ENCODE measurements around the gene RPF1.
"Not testable (repeated sequence)": the region's sequence is repeated elsewhere in the genome, so short reads cannot be mapped to it uniquely, and the experiment has no call there.

Gene RPF1

DNA sequence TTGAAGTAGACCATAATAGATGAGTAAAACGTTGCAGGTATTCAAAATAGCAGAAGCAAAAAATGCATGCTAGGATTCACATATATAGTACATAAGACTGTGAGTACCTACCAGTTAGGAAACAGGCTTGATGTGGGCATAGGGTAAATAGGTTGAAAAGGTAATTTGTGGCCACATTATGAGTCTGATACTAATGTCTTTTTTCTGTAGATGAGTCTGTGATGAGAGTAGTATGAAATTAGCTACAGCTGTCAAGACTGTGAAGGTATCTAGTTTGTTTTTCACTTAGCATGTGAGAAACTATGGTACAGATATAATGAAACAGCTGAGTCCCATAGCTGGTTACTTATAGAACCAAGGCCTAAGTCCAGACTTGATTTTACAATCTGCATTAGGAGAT, 14.7 kb downstream of the RPF1 start:
- DNase-seq, result no peak

DNA sequence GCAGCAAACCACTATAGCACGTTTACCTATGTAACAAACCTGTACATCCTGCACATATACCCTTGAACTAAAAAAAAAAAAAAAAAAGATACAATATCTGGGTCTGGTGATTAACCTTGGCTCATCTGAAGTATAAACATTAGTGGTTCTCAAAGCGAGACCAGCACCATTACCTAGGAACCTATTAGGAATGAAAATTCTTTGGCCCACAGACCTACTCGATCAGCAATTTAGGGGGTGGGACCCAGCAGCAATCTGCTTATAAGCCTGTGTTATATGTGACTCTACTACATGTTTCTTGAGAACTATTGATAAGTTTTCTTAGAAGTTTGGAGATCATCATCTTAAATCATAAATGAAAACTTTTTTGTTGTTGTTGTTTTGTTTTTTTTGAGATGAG, 17.4 kb downstream of the RPF1 start:
- no peak for DNase-seq

DNA sequence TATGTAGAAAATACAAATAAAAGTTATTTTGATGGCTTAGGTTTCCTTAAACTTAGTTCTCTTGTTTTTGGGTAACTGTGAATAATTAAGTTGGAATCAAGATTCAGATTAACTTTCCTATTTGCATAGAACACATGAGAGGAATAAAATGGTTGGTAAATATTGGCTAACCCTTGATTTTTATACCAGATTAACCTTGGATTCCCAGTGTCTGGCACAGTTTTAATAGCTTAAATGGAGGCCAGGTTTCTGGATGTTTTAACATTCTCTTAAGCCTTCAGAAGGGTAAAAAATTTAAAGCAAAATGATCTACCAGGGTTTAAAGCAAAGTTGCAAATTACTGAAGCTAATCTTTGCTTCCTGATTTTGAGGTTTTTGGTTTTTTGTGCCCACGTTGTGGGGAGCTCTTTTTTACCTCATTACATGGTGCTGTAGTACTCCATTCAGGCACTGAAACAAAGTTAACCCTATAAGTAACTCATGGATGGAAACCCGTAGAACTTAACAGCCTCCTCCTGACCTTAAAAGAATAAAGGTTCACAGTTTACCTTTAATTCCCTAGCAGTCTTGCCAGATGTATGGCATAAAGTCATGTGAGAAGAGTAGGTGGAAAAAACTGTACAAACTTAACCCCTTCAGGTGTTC, 18.7 kb downstream of the RPF1 start:
- no peak for DNase-seq

DNA sequence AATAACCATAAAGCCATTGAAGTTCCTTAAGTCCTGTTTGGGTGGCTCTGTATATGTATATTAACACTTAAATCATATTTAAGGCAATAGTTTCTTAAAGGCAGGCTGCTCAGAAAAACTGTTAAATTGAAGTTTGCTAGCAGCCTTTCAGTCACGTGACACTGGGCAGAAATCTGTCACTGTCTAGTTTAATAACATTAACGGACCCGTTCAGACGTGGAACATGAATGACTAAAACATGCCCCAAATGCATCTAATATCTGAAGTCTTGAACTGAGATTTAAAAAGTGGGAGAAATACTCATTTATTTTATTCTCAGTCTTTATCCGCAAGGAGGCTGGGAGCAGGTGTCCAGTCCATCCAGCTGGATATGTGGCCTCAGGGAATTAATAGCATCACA, 23.9 kb downstream of the RPF1 start:
- DNase-seq, result no peak

DNA sequence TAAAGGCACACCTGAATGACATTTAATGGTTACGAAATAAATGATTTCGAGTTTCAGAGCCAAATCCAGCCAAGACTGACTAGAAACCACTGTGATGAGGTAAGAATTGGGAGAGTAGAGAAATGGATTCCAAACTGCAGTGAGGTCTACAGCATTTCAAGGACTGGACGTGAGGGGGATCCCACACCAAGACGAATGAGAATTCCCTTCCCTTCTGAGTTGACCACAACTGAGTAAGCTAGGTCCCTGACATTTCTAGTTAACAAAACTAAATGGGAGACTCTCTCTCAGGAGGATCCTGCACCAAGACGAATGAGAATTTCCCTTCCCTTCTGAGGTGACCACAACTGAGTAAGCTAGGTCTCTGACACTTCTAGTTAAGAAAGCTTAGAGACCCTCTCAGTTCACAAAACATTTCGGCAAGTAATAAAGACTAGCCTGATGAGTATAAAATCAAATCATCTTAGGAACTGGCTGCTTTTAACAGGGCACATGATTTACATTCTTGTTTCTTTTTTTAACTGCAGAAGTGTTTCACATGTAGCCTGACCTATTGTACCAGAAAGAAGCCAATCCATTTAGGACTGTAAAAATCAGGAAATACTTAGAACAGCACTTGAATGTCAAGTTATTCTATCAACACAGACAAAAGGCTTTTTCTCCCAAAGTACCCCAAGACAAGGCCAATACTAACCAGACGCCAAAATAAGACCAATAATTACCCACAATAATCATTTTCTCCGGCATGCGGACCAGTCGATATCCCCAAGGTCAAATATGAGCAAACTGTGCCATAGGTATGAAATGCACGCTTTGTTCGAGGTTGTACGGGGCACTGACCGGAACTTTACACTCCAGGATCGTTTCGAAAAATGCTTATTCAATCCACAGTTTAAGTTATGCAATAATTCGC, 25.8 kb downstream of the RPF1 start:
- no peak for DNase-seq

DNA sequence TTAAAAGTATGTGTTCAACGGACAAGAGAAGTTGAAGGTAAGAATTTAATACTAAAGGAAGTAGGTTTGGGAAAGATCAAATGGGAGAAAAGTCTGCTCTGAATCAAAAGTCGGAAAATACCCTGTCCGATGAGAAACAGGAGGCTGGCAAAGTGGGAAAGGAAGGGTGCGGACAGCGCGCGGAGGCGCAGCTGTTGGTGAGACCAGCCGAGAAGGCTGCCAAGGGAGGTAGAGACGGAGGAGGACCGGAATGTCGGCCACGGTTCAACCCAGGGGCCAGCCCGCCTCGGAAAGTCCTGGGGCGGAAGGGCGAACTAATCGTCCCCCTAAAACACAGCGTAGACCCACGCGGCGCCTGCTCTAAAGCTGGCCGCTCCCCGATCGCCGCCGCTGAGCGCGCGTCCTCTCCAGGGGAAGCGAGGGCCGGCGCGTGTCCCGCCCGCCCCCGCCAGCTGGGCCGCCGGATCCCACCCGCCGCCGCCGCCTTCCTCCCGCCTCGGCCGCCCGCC, 26.5 kb downstream of the RPF1 start:
- DNase-seq, result peak; percentile 65

DNA sequence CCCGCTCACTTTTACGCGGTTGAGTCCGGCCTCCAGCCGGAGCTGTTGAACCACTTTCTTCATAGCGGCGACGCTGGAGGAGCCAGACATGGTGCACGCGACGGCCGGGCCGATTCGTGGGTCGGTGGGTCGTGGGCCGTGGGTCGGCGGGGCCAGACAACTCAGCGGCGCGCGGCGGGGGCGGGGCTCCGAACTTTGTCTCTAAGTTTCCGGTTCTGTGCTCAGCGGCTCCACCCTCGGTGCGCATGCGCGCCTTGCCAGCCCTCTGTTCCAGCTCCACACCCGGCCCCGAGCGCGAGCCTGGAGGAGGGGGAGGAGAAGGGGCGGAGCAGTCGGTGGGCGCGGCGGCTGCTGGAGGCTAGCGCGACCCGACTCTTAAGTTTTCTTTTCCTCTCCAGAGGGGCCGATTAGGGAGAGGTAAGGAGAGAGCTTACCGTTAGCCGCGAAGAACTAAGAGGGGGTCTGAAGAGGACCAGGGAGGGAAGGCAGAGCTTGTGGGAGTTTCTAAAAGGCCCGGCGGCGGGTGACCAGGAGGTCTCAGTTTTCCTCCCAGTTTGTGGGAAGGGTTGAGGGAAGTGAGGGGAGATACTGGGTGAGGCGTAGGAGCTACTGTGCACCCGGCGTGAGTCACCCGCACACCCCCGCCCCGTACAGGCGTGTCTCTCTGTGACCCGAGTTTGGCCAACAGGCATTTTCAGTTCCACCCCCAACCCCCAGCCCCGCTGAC, 27.1 kb downstream of the RPF1 start, which contains the start of the genes GNG5 and SPATA1:
Gene GNG5 (minus strand): TSS at position 580 of the 727 bp plus-strand sequence. CDS start 490 bp downstream, at position 90.
Gene SPATA1 (plus strand): TSS at position 385 of the 727 bp plus-strand sequence. CDS start 9,974 bp downstream, outside the sequence.
- peak; percentile 91 for DNase-seq

DNA sequence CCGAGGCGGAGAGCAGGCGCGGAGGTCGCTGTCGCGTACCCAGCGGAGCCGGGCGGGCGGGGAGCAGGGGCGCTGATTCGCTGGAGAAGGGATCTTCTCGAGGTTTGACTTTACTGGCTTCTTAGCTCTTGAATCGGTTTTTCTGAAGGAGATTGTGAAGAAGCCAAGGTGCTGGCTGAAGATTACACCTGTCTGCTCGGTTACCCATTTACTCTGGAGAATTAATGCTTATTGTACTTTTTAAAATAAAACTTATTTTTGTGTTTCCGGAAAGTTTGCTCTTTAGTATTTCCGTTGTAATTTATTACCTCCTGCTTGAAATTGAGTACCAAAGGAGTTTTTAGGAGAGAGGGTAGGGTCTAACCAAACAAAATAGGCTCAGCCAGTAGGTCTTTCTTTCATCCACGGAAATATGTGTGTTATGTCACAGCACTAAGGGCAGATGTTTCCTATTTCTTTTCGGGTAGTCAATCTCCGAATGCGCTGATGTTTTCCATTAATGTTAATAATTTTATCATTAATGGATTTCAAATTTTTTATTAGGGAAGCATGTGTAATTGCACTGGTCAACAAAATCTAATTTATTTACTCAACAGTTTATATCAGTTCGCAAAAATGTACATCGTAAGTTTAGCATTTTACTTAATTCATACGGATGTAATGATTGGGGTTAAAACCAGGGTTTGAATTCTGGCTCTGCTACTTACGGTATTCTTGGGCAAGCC, 27.8 kb downstream of the RPF1 start:
- no peak for DNase-seq

DNA sequence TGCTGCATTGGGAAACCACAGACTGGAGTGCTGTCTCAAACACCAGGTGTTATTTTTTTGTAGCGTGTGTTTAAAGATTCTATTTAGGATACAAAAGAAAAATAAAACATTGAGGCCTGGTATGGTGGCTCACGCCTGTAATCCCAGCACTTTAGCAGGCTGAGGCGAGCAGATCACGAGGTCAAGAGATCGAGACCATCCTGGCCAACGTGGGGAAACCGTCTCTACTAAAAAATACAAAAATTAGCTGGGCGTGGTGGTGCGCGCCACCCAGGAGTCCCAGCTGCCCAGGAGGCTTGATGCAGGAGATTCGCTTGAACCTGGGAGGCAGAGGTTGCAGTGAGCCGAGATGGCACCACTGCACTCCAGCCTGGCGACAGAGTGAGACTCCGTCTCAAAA, 28.8 kb downstream of the RPF1 start:
- DNase-seq, result not testable (repeated sequence)

DNA sequence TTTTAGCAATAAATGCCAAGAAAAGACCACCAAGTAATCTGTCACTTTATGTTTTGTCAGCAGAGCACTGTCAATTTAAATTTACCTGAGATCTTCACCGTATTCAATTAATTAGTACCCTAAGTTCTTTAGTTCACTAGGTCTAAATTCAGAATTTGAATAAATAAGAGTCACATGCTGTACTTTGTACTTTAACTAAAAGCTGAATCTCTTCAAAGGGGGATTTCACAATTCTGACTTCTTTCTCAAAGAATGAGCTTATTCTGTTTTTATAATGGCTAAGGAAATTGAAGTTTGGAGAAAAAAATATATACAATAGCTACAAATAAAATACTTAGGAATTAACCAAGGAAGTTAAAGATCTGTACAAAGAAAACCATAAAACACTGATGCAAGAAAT, 29.4 kb downstream of the RPF1 start:
- DNase-seq, result no peak

DNA sequence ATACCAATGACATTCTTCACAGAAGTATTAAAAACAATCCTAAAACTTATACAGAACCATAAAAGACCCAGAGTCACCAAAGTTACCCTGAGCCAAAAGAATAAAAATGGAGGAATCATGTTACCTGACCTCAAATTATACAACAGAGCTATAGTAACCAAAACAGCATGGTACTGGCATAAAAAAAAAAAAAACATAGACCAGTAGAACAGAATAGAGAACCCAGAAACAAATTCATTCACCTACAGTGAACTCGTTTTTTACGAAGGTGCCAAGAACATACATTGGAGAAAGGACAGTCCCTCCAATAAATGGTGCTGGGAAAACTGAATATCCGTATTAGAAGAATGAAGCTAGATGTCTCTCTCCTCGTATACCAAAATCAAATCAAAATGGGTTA, 30.0 kb downstream of the RPF1 start:
- no peak for DNase-seq

DNA sequence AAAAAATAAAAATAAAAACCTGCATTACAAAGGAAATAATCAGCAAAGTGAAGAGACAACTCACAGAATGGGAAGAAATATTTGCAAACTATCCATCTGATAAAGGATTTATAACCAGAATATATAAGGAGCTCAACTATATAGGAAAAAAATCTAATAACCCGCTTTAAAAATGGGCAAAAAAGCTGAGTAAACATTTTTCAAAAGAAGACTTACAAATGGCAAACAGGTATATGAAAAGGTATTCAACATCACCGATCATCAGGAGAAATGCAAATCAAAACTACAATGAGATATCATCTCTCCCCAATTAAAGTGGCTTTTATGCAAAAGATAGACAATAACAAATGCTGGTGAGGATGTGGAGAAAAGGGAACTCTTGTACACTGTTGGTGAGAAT, 31.1 kb downstream of the RPF1 start:
- no peak for DNase-seq

DNA sequence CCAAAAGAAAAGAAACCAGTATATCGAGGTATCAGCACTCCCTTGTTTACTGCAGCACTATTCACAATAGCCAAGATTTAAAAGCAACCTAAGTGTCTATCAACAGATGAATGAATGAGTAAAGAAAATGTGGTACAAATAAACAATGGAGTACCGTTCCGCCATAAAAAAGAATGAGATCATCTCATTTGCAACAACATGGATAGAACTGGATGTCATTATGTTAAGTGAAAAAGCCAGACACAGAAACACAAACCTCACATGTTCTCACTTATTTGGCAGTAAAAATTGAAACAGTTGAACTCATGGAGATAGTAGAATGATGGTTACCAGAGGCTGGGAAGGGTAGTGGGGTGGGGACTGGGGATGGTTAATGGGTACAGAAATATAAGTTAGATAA, 31.6 kb downstream of the RPF1 start:
- DNase-seq, result no peak

DNA sequence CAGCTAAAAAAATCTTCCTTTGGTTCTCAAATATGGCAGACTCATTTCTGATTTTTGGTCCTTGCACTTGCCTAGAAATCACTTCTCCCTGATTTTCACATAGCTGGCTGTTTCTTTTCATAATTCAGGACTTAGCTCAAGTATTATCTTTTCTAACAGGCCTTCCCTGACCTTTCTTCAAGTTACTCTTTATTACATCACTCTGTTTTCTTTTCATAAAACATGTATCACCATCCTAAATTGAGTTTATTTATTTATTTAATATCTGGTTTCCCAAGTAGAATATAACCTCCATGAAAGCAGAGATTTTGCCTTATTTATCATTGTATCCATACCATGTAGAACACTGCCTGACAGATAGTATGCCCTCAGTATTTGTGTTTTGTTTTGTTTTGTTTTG, 45.5 kb downstream of the RPF1 start:
- no peak for DNase-seq

DNA sequence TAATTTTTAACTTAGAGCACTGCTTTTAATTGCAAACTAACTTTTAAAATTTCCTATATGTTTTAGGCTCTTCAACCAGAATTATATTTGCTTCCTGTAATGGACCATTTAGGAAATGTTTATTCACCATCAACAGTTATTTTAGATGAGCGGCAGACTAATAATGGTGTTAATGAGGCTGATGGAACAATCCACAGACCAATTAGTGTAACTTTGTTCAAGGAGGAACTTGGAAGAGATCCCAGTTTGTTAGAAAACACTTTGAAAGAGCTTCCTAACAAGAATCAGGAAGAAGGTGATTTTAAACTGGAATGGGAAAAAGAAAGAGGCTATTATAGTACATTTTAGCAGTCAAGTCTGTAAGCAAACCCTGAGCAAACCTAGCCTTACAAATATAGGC, 46.7 kb downstream of the RPF1 start:
- no peak for DNase-seq

DNA sequence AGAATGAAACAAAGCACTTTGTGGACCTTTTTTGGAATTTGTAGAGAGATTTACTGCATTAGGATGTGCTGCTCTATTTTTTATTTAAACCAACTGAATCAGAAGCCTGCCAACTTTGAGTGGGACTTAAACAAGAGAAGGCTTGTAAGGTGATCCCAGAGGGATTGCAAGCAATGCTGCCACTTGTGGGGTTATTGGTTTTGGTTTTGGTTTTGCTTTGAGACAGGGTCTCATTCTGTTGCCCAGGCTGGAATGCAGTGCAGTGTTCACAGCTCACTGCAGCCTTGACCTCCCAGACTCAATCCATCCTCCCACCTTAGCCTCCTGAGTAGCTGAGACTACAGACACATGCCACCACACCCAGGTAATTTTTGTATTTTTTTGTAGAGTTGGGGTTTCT, 59.5 kb downstream of the RPF1 start:
- no peak for DNase-seq

DNA sequence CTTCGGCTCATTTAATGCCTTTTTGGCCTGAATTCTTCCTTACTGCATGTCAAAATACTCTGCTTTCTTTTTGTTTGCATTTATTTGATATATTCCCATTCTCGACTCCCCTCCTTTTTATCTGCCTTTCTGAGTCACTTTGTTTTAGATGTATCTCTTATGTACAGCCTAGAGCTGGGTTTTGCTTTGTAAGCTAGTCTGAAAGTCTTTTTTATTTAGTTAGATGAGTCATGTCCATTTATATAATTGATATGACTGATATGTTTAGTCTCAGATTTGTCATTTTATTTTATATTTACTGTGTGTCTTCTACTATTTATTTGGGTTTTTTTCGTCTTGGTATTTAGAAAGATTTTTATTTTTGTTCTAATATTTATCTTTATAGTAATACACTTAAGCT, 60.9 kb downstream of the RPF1 start:
- no peak for DNase-seq

DNA sequence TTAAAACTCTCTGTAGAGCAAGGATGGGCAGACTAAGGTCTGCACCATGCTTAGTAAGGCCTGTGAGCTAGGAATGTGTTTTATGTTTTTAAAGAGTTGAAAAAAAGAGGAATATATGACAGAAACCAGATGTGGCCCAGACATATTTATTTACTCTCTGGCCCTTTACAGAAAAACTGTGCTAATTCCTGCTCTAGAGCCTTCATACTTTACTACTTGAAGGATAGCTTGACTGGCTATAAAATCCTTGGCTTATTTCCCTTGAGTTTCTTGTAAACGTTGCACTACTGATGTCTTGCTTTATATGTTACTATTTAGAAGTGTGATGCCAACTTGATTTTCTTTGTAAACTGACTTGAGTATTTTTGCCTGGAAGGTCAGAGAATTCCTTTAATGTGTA, 61.7 kb downstream of the RPF1 start:
- no peak for DNase-seq

DNA sequence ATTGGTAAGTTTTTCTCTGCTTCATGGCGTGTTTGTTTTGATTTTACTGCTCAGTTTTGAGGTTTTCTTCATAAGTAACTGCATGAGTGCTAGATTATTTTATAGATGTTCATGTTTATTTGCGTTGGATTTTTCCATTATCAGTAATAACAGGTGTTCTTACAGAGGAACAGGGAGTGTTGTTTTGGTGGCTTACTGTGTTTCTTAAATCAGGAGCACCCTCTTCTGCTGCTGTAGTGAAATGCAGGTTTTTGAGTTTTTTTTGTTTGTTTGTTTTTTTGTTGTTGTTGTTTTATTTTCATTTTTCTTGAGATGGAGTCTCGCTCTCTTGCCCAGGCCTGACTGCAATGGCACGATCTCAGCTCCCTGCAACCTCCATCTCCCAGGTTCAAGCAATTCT, 62.6 kb downstream of the RPF1 start:
- DNase-seq, result no peak

Measured in NCI-H446 treated with DMSO at 0.1 percent for 48 hours (cell line).